Hindlimb muscle (tissue), 1 donor: ENCODE results near the gene MIB2. TPM values are rescaled to one million over a fixed set of nuclear protein-coding genes. Genes with fewer than 3 reads are reported as not detected.
"Not testable (repeated sequence)": the region's sequence is repeated elsewhere in the genome, so short reads cannot be mapped to it uniquely, and the experiment has no call there.

Source experiments
- DNase-seq: peaks from one replicate; pipeline ENCODE4 v3.0.0-alpha.2; 2013
- polyA plus RNA-seq: library from polyadenylated mRNA; unstranded; fragments of 120-200 nt; gene quantifications from one replicate; pipeline ENCODE4 v1.2.1, GENCODE V29; 2013; ENCODE audit not compliant: insufficient read length

The MIB2 gene
- 92.6 TPM for polyA plus RNA-seq

DNA sequence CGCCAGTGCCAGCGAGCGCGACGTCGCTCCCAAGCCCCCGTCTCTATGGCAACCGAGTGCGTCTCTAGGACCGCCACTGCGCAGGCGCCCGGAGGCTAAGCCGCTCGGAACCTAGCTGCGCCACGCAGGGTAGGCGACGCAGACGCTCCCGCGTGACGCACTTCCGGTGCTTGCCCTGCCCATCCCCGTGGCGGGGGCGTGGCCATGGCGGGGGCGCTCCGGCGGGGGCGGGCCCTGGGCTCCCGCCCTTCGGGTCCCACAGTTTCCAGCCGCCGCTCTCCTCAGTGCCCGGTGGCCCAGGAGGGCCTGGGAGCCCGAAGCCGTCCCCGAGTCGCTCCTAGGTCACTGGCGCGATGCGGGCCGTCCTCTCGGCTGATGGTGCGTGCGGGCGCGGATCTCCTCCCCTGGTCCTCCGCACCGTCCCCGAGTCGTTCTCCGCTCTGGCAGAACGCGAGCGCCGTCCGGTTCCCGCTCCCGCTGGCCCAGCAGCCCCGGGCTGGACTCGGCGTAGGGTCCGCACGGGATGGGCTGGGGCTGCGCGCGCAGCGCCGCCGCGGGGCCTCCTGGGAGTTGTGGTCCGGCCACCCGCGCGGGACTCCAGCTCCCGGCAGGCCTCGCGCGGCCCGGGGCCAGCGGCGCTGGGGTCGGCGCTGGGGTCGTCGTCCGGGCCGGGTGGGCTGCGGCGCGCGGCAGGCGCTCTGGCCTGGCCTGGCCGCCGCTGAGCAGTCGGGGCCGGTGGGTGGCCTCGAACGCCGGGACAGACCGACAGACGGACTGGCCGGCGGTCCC, at the start of gene MIB2:
TSS of gene MIB2 (plus strand) at position 245 of the 789 bp plus-strand sequence. CDS start 7,953 bp downstream, outside the sequence.
- DNase-seq: peak; percentile 96

DNA sequence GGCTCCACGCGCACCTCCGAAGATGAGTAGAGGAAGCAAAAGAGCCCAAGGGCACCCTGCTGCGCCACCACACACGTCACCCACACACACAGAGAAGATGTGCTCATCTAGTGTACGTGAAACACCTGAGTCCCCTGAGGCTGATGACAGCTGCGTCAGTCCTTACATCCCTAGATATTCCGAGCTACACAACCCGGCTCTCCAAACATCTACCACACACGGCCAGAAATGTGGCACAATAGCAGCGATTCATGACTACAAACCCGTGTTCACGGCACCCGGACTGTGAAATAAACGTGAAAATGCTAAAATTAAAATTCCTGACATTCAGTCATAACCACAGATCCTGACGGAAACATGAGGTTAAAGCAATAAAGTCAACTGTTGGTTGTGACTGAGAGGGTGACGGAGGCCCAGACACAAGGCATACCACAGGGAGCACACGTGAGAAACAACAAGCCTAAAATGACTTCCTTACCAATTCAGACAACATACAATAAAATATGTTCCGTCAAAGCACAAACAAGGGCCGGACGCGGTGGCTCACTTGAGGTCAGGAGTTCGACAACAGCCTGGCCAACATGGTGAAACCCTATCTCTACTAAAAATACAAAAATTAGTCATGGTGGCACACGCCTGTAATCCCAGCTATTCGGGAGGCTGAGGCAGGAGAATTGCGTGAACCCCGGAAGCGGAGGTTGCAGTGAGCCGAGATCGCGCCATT, 48.0 kb upstream of the MIB2 start:
- DNase-seq: no peak

DNA sequence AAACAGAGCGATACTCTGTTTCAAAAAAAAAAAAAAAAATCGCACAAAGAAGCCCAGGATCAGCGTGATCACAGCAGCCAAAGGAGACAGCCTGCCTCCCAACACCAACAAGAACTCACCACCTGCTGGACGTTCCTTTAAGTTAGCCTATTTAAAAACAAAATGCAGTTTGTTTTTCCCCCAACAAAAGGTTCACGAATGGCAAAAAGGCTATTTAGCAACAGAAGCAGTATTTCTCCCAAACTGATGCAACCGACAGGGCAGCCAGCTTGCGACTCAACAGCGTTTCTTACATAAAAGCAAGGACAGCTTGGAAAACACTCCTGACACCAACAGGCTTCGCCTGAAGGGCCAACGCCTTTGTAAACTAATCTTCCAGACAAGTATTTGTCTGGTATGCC, 47.4 kb upstream of the MIB2 start:
- DNase-seq: no peak

DNA sequence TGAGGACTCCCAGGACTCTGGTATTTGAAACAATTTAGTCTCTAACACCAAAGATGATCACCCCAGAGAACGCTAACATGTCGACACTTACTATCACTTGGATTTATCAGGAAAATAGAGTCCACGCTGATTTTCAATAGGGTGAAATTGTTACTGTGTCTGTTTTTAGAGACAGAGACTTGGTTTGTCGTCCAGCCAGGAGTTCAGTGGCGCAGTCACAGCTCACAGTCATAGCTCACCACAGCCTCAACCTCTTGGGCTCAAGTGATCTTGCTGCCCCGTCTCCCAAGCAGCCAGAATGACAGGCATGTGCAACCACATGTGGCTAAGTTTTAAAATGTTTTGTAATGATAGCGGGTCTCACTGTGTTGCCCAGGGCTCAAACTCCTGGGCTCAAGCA, 46.0 kb upstream of the MIB2 start:
- no peak for DNase-seq

DNA sequence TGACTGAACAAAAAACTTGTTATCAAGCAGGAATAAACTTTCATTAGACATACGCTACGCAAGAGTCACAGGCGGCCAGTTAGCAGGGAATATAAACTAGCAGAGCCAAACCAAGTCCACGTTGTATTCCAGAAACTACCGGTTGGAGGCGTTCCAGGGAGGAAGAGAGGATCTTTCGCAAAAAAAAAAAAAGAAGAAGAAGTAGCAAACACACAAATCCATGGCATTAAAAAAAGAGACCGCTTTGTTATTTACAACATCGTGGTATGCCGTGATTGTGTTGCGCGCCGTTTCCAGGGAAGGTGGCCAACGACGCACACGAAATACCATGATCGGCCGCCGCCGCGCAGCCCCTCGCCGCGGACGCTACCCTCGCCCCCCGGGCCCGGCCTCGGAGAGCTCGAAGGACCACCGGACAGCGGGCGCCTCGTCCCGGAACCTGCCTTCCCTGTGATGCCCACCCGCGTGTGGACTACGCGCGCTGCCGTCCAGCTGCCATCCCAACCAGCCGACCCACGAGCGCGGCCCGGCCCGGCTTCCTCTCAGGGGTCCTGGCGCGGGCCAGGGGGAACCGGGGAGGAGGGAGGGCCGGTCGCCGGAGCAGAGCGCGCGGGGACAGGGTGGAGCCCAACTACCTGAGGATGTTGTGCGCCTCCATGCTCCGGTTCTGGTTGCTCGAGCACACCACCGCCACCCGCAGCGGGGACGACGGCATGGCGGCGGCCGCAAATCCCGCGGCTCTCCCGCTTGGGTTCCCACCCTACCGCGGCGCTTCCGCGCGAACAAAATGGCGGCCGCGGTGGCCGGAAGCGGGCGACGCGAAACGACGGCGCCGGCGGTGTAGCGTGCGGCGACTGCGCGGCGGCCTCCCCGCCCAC, 41.2 kb upstream of the MIB2 start:
- DNase-seq: no peak

DNA sequence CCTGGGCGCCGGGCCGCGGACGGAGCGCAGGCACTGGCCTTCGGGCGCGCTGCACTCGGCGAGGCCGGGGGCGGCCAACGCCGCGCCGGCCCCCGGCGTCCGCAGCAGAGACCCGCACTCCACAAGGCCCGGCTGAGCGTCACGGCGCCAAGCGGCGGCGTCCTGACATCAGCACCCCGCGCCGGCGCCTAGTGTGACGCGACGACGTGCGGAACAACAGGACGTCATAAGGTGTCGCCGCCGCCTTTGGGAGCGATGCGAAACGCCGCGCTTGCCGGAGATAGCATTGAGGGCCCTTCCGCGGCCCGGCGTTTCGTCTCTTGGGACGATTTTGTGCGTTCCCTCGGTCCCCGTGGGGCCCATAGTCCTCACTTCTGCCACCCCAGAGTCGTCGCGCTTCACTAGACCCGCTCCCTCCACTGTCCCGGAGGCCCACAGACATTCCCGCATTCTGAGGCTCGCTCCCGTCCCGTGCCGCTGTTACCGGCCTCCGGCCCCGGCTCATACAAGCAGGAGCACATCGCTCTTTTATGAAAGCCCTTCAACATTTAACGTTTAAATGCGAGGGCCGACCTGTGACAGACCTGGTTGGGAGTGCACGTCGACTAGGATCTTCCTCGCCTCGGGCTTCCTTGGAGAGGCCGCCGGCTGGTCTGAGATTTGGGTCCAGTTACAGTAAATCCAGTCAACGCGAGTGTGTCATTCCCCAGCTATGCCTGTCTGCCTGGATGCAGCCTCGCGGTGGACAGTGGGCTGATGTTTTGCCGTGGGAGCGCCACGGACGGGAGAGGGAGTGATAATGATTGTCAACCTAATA, 40.4 kb upstream of the MIB2 start, which contains the start of gene SSU72:
TSS of gene SSU72 (minus strand) at position 143 of the 817 bp plus-strand sequence. CDS start 306 bp downstream, outside the sequence.
- DNase-seq: peak; percentile 95

DNA sequence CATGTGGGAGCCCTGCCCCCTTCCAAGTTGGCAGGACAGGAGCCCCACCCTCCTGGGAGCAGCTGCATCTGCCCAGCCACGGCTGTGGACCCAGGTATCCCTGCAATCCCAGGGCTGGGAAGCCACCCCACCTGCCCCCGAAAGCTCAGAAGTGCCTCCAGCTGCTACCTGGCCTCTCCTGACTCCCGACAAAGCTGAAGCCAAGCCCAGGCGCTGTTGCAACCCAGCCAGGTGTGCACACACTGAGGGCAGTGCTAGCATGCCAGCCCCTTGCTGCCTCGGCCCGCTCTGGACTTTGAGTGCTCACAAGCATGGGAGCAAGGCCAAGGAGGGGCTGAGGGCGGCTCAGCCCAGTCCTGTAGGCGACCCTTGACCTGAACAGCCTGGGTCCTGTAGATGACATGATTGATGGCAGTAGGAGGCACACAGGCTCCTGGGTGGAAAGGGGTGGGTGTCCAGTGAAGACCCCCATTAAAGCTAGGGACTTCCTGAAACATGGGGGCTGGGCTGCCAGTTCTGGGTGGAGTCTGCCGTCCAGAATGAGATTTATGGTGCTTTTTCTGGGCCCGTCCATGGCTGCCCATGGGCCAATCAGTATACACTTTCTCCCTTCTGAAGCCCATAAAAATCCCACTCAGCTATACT, 37.8 kb upstream of the MIB2 start:
- no peak for DNase-seq

DNA sequence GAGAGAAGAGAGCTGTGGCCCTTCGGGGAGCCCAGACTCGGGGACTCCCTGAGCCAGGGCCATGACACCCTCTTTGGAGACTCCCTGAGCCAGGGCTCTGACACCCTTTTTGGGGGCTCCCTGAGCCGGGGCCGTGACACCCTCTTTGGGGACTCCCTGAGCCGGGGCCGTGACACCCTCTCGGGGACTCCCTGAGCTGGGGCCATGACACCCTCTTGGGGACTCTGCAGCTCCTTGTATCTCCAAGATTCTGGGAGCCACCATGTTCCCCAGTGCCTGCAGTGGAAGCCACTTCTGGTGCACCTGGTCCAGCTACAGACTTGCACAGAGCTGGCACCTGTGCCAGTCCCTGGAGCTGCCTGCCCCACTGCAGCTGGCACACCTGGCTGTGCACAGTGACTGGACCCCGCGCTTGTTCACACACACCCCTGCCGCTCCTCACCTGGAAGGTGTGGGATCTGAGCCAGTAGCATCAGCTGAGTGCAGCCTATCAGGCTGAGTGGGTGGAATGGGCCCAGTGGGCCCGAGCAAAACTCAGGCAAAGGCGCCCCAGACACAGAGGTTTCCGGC, 36.8 kb upstream of the MIB2 start:
- DNase-seq: no peak

DNA sequence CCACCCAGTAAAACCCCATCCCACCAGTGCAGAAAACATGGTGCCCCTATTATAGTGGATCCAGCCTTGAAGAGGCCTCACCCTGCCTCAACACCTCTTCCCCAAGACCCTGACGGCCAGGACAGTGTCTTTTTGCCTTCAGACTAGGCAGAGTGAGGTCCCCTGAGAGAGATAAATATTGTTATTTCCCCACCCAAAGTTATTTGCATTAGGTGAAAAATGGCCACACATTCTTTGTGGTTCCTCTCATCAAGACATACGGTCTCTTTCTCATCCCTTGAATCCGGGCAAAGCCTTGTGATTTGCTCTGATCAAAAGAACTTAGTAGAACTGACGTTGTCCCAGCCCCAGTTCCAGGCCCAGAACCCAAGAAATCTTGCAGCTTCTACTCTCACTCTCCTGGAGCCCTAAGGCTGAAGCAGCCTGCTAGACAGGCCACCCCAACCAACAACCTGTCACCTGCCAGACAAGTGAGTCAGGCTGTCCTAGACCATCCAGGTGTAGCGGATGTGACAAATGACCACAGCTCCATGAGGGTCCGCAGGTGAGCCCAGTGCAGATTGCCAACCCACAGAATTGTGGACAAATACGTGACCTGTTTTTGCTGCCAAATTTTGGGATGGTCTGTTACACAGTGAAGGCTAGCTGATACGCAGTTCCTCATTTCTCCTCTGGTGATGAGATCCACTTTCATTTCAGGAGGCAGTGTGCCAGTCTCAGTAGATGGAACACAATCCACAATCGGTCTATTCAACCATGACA, 32.5 kb upstream of the MIB2 start:
- no peak for DNase-seq

DNA sequence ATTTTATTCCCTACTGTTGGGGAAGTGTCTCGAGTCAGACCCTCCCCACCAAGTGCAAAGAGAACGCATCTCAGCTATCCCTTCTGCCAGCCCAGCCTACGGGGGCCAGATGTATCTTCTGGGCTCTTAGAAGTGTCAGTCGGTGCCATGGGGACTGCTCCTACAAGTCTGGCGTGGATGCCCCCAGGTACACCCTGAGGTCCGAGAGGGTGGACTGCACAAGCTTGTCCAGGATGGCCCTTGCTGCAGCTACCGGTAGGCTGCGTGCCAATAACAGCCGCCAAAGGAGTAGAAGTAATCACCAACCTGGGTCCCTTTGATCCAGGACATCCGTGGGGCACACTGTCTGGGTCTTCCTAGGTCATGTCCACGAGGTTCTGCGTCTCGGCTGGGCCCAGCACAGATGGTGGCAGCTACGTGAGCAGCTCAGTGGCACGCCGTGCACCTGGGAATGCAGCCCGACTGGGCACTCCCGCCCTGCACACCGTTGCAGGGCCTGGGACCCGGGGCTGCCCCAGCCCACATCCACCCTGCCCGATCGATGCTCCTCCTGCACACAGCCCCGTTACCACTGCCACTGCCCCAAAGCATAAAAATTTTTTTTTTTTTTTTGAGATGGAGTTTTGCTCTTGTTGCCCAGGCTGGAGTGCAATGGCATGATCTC, 31.8 kb upstream of the MIB2 start:
- DNase-seq: no peak

DNA sequence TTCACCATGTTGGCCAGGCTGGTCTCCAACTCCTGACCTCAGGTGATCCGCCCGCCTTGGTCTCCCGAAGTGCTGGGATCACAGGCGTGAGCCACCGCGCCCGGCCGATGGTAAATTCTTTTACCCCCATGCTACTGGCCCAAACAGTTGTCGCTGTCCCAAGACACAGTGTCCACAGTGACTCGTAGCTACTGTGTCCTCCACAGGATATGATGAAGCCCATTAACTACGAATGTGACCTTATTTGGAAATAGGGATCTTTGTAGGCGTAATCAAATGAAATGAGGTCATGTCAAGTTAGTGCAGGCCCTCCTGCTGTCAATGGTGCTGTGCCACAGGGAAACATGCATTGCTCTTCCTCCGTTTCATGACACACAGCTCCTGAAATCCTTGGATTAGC, 23.8 kb upstream of the MIB2 start:
- no peak for DNase-seq

DNA sequence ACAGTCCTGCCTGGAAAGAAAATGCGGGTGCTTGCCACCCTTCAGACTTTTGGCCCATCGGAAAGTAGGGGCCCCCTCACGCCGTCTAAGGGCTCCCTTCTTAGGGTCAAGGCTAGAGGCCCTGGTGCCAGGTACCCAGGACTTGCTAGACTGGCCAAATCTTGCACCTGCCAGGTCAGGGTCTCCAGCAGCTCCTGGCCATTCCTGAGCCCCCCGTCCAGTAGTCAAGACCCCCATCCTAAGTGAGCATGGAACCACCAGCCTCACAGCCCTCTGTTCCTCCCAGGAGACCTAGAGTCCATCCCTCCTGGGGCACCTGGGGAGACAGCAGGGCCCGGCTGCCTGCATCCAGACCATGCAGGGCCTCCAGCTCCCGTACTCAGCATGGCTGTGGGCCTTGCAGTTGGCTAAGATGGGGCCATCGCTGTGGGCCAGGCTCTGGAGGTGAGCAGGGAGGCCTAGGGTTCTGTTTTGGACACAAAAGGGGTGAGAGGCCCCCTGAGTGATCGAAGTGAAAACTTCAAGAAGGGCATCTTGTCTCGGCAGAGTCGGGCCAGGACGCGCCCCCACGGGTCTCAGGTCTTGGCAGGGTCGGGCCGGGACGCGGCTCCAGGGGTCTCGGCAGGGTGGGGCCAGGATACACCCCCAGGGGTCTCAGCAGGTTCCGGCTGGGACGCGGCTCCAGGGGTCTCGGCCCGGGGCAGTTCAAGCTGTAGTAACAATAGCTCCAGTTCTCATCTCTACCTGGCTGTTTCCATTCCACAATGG, 21.3 kb upstream of the MIB2 start:
- DNase-seq: no peak

DNA sequence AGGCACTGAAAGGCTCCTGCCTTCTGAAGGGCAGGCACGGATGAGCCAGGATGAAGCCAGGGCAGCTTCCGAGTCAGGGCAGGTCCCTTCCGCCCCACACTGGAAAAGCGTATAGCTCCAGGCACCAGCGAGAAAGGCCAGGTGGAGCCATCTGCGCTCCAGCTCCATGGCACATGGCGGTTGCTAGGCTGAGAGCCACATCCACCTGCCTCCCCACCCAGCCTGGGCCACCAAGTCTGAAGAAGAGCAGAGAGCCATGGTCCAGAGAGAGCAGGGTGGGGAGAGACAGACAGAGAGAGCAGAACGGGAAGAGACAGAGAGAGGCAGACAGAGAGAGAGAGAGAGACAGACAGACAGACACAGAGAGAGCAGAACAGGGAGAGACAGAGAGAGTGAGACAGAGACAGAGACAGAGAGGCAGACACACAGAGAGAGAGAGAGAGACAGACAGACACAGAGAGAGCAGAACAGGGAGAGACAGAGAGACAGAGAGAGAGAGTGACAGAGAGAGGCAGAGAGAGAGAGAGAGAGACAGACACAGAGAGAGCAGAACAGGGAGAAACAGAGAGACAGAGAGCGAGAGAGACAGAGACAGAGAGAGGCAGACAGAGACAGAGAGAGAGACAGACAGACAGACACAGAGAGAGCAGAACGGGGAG, 20.6 kb upstream of the MIB2 start:
- no peak for DNase-seq

DNA sequence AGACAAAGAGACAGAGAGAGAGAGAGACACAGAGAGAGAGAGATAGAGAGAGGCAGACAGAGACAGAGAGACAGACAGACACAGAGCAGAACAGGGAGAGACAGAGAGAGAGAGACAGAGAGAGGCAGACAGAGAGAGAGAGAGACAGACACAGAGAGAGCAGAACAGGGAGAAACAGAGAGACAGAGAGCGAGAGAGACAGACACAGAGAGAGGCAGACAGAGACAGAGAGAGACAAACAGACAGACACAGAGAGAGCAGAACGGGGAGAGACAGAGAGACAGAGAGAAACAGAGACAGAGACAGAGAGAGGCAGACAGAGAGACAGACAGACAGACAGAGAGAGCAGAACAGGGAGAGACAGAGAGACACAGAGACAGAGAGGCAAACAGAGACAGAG, 20.0 kb upstream of the MIB2 start:
- DNase-seq: not testable (repeated sequence)

DNA sequence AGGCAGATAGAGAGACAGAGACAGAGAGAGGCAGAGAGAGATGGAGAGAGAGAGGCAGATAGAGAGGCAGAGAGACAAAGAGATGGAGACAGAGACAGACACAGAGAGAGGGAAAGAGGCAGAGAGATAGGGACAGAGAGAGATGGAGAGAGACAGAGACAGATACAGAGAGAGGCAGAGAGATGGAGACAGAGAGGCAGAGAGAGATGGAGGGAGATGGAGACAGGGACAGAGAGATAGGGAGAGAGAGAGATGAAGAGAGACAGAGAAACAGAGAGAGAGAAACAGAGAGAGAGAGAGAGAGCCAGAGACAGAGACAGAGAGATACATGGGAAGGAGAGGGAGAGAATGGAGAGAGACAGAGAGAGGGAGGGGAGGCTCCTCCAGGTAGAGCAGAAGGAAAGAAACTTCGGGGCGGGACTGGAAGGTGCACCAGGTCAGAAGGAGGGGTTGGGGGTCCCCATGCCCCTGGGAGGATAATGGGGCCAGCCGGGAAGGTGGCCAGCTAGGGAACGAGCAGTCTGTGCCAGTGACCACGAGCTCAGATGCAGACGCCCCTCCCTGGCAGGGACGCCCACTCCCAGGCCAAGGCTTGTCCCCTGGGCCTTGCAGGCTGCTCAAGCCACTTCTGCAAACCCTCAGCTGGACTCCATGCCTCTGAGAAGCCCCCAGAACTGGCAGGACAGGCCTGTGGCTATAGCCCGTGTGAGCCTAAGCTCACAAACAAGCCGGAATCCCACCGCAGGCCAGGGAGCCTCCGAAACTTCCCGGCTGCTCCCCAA, 18.6 kb upstream of the MIB2 start:
- DNase-seq: no peak

DNA sequence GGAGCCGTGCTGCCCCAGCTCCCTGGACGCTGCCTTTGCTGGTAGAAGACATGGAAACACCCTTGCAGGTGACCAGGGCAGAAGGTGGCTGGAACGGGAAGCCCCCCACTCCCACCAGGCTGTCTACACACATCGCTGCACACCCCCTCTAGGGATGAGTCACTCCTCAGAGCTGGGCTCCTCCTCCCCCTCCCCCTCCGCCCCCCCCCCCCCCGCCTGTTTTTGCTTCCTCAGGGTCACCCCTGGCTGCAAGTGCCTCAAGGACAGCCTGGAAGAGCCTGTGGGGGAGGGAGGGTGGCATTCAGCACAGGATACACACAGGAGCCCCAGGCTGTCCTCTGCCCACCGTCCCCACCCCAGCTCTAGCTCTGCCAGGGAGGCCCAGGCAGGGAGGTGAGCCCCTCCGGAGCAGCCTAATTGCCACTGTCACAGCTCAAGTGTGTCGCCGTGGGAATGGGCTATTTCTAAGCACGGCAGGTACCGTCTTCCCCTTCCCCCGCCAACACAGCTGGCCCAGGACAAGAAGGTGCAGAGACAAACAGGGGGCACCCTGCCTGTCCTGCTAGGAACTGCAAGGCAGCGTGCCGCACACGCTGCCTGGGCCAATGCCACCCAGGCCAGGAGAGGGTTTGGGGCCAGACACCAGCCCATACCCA, 17.9 kb upstream of the MIB2 start:
- DNase-seq: no peak
